SIG-M5 treated with dmso at 0.1 percent for 504 hours (cell line): Measurements from ENCODE around the gene LIN37.
"Not testable (repeated sequence)": the region's sequence is repeated elsewhere in the genome, so short reads cannot be mapped to it uniquely, and the experiment has no call there.

Source experiments
- DNase-seq: peaks from one replicate; lab custom pipeline; 2025; ENCODE audit not compliant: unreplicated experiment; lab: John Stamatoyannopoulos, UW

The LIN37 gene

DNA sequence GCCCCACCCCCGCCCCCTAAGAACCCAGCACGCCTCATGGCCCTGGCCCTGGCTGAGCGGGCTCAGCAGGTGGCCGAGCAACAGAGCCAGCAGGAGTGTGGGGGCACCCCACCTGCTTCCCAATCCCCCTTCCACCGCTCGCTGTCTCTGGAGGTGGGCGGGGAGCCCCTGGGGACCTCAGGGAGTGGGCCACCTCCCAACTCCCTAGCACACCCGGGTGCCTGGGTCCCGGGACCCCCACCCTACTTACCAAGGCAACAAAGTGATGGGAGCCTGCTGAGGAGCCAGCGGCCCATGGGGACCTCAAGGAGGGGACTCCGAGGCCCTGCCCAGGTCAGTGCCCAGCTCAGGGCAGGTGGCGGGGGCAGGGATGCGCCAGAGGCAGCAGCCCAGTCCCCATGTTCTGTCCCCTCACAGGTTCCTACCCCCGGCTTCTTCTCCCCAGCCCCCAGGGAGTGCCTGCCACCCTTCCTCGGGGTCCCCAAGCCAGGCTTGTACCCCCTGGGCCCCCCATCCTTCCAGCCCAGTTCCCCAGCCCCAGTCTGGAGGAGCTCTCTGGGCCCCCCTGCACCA lies 38.9 kb downstream of the LIN37 start:
- no peak for DNase-seq

DNA sequence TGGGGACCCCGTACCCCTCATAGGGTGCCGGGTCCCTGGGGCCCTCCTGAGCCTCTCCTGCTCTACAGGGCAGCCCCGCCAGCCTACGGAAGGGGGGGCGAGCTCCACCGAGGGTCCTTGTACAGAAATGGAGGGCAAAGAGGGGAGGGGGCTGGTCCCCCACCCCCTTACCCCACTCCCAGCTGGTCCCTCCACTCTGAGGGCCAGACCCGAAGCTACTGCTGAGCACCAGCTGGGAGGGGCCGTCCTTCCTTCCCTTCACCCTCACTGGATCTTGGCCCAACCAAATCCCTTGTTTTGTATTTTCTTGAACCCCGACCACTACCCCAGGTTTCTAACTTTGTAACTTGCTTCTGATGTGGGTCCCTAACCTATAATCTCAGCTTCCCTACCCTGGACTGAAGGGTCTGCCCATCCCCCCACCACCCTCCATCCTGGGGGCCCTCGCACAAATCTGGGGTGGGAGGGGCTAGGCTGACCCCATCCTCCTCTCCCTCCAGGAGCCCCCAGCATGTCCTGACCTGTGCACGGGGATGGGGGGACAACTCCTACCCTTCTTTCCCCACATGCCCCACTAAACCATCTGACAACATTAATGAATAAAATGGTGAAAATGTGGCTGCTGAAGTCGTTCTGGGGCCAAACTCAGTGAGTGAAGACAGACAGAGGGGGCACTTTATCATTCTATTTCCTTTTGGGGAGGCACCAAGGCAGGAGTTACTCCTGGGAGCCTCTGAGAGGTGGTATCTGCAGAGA lies 40.0 kb downstream of the LIN37 start:
- DNase-seq: no peak

DNA sequence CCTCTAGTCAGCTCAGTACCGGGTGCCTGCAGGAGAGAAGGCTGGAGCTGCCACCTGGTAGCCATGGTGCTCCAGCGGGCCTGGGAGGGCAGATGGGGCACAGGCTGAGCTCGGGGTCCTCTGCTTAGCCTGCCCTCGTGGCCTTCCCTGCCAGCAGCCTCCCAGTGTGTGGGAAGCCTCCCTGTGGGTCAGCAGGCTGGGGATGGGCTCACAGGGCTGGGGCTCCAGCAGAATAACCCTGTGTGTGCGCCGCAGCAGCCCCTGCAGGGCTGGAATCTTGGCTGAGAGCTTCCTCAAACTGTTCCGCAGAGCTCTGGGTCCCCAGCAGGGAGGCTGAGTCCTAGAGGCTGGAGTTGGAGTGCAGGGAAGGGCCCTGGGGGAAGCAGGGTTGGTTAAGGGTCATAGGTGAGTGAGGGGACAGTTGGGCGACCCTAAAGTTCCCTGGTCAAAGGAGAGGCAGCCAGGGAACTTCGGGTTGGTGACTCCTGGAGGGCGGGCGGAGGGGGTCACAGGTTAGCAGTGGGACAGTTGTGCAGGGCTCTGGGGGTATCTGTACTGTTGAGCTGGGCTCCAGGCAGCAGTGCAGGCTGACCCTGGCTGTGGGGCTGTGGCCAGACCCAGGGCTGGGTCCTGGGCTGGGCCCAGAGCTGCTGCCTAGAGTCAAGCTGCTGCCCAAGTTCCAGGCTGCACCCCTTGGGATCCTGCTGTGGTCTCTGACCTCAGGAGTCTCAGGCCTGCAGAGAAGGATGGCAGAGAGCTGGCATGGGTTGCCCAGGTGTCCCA lies 41.0 kb downstream of the LIN37 start:
- no peak for DNase-seq

DNA sequence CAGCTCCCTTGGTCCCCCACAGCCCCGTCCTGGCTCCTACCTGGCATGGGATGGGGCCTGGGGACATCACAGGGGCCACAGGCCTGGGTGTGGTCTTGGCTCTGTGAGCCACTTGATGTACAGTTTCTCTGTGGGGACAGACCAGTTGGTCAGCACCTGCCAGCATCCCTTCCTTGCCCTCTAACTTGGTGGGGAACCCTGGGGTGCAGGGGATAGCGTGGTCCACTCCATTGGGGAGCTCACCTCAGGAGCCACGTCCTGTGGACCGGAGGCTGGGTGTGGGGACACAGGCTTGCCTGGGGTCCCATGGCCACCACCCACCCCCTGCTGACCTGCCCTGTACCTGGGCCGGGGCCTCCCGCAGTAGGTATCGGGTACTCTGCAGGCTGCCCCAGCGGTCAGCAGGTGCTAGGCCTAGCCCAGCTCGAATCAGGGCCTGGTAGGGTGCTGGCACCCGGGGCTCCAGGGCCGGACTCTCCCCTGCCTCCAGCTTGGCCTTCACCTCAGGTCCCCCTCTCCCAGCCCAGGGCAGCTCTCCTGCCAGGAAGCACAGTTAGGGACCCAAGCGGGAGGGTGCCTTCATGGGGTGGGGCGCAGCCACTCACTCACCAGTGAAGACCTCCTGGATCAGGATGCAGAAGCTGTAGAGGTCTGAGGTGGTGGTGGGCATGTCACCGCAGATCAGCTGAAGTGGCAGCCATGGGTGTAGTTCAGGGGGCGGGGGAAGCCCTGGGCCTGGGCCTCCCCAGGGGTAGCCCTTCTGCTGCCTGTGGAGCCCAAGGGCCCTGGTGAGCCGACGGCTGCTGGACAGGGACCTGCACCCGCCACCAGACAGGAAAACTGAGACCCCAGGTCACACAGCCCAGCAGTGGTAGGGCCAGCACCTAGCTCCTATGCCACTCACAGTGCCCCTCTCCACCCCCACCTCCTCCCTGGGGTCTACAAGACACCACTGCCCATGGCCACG lies 41.9 kb downstream of the LIN37 start:
- no peak for DNase-seq

GRCh38 chr19:35790981-35791813 lies 42.8 kb downstream of the LIN37 start:
- DNase-seq: no peak

GRCh38 chr19:35791814-35792279 lies 43.5 kb downstream of the LIN37 start:
- no peak for DNase-seq

DNA sequence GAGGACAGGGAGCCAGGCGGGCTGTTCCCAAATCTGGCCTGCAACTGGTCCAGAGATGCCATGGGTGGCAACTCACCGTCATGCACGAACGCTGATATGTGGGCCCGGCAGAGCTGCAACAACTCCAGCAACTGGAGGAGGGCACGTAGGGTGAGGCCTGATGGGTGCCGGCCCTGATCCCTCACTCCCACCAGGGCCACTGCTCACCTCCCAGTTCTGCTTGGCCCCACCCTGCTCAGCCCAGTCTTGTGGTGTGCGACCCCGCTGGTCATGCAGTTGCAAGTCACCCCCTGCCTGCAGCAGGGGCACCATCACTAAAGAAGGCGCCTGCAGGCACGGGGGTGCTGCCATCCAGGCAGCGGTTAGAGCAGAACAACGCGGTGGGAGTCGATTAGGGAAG lies 43.9 kb downstream of the LIN37 start:
- DNase-seq: no peak

DNA sequence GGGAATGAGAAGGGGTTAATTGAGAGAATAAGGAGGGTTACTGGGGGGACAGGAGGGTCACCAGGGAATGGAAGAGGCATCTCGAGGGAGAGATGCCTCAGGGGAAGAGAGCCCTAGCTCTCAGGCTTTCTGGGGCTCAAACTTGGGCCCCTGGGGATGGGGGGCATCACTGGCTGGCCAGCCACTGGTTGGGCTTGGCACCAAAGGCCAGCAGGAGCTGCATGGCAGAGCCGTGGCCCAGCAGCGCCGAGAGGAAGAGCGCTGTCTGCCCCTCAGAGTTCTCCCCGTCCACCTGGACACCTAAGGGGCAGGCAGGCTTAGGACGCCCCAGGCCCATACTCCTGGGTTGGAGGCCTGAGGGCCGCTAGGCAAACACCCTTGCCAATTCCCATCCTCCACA lies 44.5 kb downstream of the LIN37 start:
- no peak for DNase-seq

DNA sequence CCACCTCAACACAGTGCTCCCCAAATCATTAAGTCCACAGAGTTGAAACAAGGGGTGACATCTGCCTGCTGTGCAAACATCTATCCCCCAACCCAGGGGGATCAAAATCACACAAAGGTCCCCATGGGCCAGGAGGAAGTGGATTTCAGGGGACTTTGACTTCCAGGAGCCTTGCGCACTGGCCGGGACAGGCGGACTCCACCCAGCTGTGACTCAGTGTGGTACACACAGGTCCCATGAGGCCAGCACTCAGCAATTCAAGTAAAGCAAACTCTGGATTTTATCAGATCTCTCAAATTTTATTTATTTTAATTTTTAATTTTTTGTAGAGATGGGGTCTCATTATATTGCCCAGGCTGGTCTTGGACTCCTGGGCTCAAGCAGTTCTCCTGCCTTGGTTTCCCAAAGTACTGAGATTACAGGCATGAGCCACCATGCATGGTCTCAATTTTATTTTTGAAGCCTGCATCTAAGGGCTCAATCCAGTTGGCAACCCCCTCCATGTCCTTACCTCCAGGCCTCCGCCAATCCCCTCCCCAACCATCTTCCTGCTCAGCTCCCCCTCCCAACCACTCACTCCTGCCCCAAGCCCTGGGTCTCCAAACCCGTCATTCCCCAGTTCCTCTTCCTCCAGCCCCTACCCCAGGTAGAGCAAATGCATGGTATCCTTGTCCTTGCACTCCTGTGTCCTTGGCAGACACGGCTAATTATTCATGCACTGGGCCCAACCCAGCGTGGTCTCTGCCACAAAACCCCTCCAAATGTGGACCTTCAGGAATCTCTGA lies 45.2 kb downstream of the LIN37 start:
- no peak for DNase-seq

GRCh38 chr19:35795564-35795963 lies 47.2 kb downstream of the LIN37 start:
- not testable (repeated sequence) for DNase-seq

GRCh38 chr19:35796645-35797542 lies 48.5 kb downstream of the LIN37 start:
- no peak for DNase-seq

DNA sequence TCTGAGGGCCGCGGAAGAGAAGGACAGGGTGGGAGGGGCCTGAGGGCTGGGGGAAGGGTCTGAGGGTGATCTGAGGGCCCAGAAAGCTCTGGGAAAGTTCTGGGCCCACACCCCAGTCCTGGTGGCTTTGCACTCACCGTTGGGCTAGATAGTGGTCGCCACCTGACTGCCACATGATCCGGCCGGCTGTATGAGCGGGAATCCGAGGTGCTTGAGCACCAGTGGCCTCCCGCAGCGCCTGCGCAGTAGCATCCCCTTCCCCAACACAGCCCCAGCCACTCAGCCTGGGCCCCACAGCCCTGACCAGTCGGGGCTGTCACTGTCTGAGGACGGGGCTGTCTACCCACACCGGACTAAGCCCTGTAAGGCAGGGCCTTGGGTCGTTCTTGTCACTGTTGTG lies 49.3 kb downstream of the LIN37 start:
- no peak for DNase-seq

- DNase-seq: no peak
Measured at GRCh38 chr19:35801828-35802227, 53.5 kb downstream of the LIN37 start.
